Measurements from ENCODE around the gene CFAP46.
"Not testable (repeated sequence)": the region's sequence is repeated elsewhere in the genome, so short reads cannot be mapped to it uniquely, and the experiment has no call there.

The CFAP46 gene

GRCh38 chr10:132806110-132806509, 136.3 kb downstream of the CFAP46 start:
- DNase-seq, result no peak
- no peak for ATAC-seq
- Mint-ChIP-seq H3K27ac (no peak overlapping the region), H3K4me3 (no peak overlapping the region), H3K9me3 (no peaks in the 10 kb centered on the region), H3K4me1 (no peaks in the 10 kb centered on the region), H3K27me3 (peaks cover 7% of the 10 kb centered on the region)

GRCh38 chr10:132805599-132805998, 136.8 kb downstream of the CFAP46 start:
- no peak overlapping the region for H3K4me3 Mint-ChIP-seq
- DNase-seq, result no peak
- H3K4me1 Mint-ChIP-seq, result no peaks in the 10 kb centered on the region
- no peak for ATAC-seq
- H3K27ac Mint-ChIP-seq, result no peak overlapping the region
- no peaks in the 10 kb centered on the region for H3K9me3 Mint-ChIP-seq
- peaks cover 2% of the 10 kb centered on the region for H3K27me3 Mint-ChIP-seq

- ATAC-seq (no peak), DNase-seq (no peak)
- Mint-ChIP-seq H3K4me1 (no peaks in the 10 kb centered on the region), H3K27ac (no peak overlapping the region), H3K4me3 (no peak overlapping the region), H3K9me3 (no peaks in the 10 kb centered on the region), H3K27me3 (no peaks in the 10 kb centered on the region)
Observed at GRCh38 chr10:132804785-132805426, 137.5 kb downstream of the CFAP46 start.

GRCh38 chr10:132804287-132804686, 138.1 kb downstream of the CFAP46 start:
- DNase-seq, result no peak
- Mint-ChIP-seq H3K4me3 (no peak overlapping the region), H3K27me3 (no peaks in the 10 kb centered on the region), H3K27ac (no peak overlapping the region), H3K9me3 (no peaks in the 10 kb centered on the region), H3K4me1 (no peaks in the 10 kb centered on the region)
- no peak for ATAC-seq

- no peaks in the 10 kb centered on the region for H3K27me3 Mint-ChIP-seq
- no peaks in the 10 kb centered on the region for H3K4me1 Mint-ChIP-seq
- DNase-seq (no peak), ATAC-seq (peak; percentile 37)
- no peaks in the 10 kb centered on the region for H3K9me3 Mint-ChIP-seq
- no peak overlapping the region for H3K27ac Mint-ChIP-seq
- no peak overlapping the region for H3K4me3 Mint-ChIP-seq
Observed at GRCh38 chr10:132803416-132804210, 138.8 kb downstream of the CFAP46 start.

- H3K4me3 Mint-ChIP-seq, result no peak overlapping the region
- no peaks in the 10 kb centered on the region for H3K27me3 Mint-ChIP-seq
- no peak for DNase-seq
- no peaks in the 10 kb centered on the region for H3K4me1 Mint-ChIP-seq
- no peak for ATAC-seq
- H3K27ac Mint-ChIP-seq, result no peak overlapping the region
- no peaks in the 10 kb centered on the region for H3K9me3 Mint-ChIP-seq
Observed at GRCh38 chr10:132802694-132803320, 139.6 kb downstream of the CFAP46 start.

GRCh38 chr10:132802048-132802447, 140.3 kb downstream of the CFAP46 start:
- no peaks in the 10 kb centered on the region for H3K27me3 Mint-ChIP-seq
- ATAC-seq, result no peak
- no peak for DNase-seq
- no peak overlapping the region for H3K27ac Mint-ChIP-seq
- H3K4me3 Mint-ChIP-seq, result no peak overlapping the region
- H3K4me1 Mint-ChIP-seq, result no peaks in the 10 kb centered on the region
- no peaks in the 10 kb centered on the region for H3K9me3 Mint-ChIP-seq

GRCh38 chr10:132799865-132800264, 142.5 kb downstream of the CFAP46 start:
- Mint-ChIP-seq H3K27ac (no peak overlapping the region), H3K9me3 (no peaks in the 10 kb centered on the region)

GRCh38 chr10:132798876-132799275, 143.5 kb downstream of the CFAP46 start:
- no peak overlapping the region for H3K4me3 Mint-ChIP-seq
- no peak for DNase-seq
- no peaks in the 10 kb centered on the region for H3K9me3 Mint-ChIP-seq
- no peak for ATAC-seq
- H3K27me3 Mint-ChIP-seq, result peaks cover 9% of the 10 kb centered on the region
- H3K27ac Mint-ChIP-seq, result no peak overlapping the region
- H3K4me1 Mint-ChIP-seq, result no peaks in the 10 kb centered on the region

More at GRCh38 chr10:132799865-132800264, 142.5 kb downstream of the CFAP46 start:
- DNase-seq, result no peak
- Mint-ChIP-seq H3K27me3 (peaks cover 3% of the 10 kb centered on the region), H3K4me3 (no peak overlapping the region), H3K4me1 (no peaks in the 10 kb centered on the region)
- no peak for ATAC-seq

GRCh38 chr10:132798403-132798802, 144.0 kb downstream of the CFAP46 start:
- DNase-seq (no peak), ATAC-seq (no peak)
- H3K27ac Mint-ChIP-seq, result no peak overlapping the region
- no peak overlapping the region for H3K4me3 Mint-ChIP-seq
- H3K9me3 Mint-ChIP-seq, result no peaks in the 10 kb centered on the region
- H3K4me1 Mint-ChIP-seq, result no peaks in the 10 kb centered on the region
- peaks cover 10% of the 10 kb centered on the region for H3K27me3 Mint-ChIP-seq

- not testable (repeated sequence) for ATAC-seq, H3K4me1 Mint-ChIP-seq, DNase-seq, H3K4me3 Mint-ChIP-seq, H3K9me3 Mint-ChIP-seq, H3K27ac Mint-ChIP-seq
- peaks cover 14% of the 10 kb centered on the region for H3K27me3 Mint-ChIP-seq
Observed at GRCh38 chr10:132797986-132798385, 144.4 kb downstream of the CFAP46 start.

- no peak overlapping the region for H3K4me3 Mint-ChIP-seq
- H3K9me3 Mint-ChIP-seq, result no peaks in the 10 kb centered on the region
- no peak overlapping the region for H3K27ac Mint-ChIP-seq
- DNase-seq (no peak), ATAC-seq (no peak)
- peaks cover 18% of the 10 kb centered on the region for H3K27me3 Mint-ChIP-seq
- H3K4me1 Mint-ChIP-seq, result no peaks in the 10 kb centered on the region
Observed at GRCh38 chr10:132796846-132797245, 145.5 kb downstream of the CFAP46 start.

GRCh38 chr10:132793871-132794849, 148.2 kb downstream of the CFAP46 start:
- H3K27me3 Mint-ChIP-seq, result peaks cover 43% of the 10 kb centered on the region

GRCh38 chr10:132793213-132793612, 149.2 kb downstream of the CFAP46 start:
- H3K27ac Mint-ChIP-seq, result no peak overlapping the region
- DNase-seq, result no peak
- peaks cover 53% of the 10 kb centered on the region for H3K27me3 Mint-ChIP-seq
- ATAC-seq, result no peak
- H3K4me3 Mint-ChIP-seq, result no peak overlapping the region
- H3K4me1 Mint-ChIP-seq, result no peaks in the 10 kb centered on the region
- H3K9me3 Mint-ChIP-seq, result no peaks in the 10 kb centered on the region

More at GRCh38 chr10:132793871-132794849, 148.2 kb downstream of the CFAP46 start:
- H3K27ac Mint-ChIP-seq, result no peak overlapping the region
- H3K4me1 Mint-ChIP-seq, result no peaks in the 10 kb centered on the region
- no peak overlapping the region for H3K4me3 Mint-ChIP-seq
- no peaks in the 10 kb centered on the region for H3K9me3 Mint-ChIP-seq
- DNase-seq (no peak), ATAC-seq (no peak)

GRCh38 chr10:132792796-132793195, 149.6 kb downstream of the CFAP46 start:
- H3K9me3 Mint-ChIP-seq, result no peaks in the 10 kb centered on the region
- no peak overlapping the region for H3K4me3 Mint-ChIP-seq
- no peaks in the 10 kb centered on the region for H3K4me1 Mint-ChIP-seq
- no peak for ATAC-seq
- H3K27me3 Mint-ChIP-seq, result peaks cover 57% of the 10 kb centered on the region
- no peak for DNase-seq
- H3K27ac Mint-ChIP-seq, result no peak overlapping the region

Measured in stimulated activated naive CD8-positive, alpha-beta T cell treated with anti-CD3 and anti-CD28 coated beads, Interleukin-15, amount 100 ng/mL, for 72 hours (primary cell).